CD4-positive, alpha-beta T cell treated with Interleukin-4 for 1 hour (primary cell): Measurements from ENCODE around the gene CLCN1.

ENCODE experiments used
- DNase-seq, 2 donors: peaks; one replicate each; pipeline ENCODE4 v3.0.0-alpha.2; 2020 to 2022

The CLCN1 gene

GRCh38 chr7:143368387-143368786 is 52.5 kb downstream of the CLCN1 start:
- DNase-seq, result no peak

- no peak for DNase-seq
Observed at GRCh38 chr7:143369678-143370651, 54.1 kb downstream of the CLCN1 start.

- peak; percentile 55 to 65 for DNase-seq
Observed at GRCh38 chr7:143372070-143372469, 56.2 kb downstream of the CLCN1 start.

GRCh38 chr7:143373255-143373794 is 57.4 kb downstream of the CLCN1 start:
- no peak for DNase-seq

- DNase-seq, result no peak
Observed at GRCh38 chr7:143374561-143374960, 58.6 kb downstream of the CLCN1 start.

GRCh38 chr7:143375298-143376034 is 59.6 kb downstream of the CLCN1 start:
- DNase-seq, result peak; percentile 62 to 64

GRCh38 chr7:143376396-143376795 is 60.5 kb downstream of the CLCN1 start:
- DNase-seq, result no peak

GRCh38 chr7:143379611-143380259 is 63.8 kb downstream of the CLCN1 start:
- no peak for DNase-seq

GRCh38 chr7:143380260-143380645 is 64.3 kb downstream of the CLCN1 start:
- DNase-seq, result peak; percentile 90

- DNase-seq, result peak; percentile 87 to 89
Observed at GRCh38 chr7:143380646-143381426, 64.9 kb downstream of the CLCN1 start, which contains the start of gene ZYX. ZYX (plus strand) TSS chr7:143381345; CDS start chr7:143381572, 227 bp downstream.

- no peak for DNase-seq
Observed at GRCh38 chr7:143381427-143382125, 65.7 kb downstream of the CLCN1 start.

- DNase-seq, result no peak
Observed at GRCh38 chr7:143382126-143382790, 66.3 kb downstream of the CLCN1 start.

GRCh38 chr7:143382791-143383641 is 67.1 kb downstream of the CLCN1 start:
- DNase-seq, result no peak

GRCh38 chr7:143383642-143383957 is 67.7 kb downstream of the CLCN1 start:
- DNase-seq, result no peak

- no peak for DNase-seq
Observed at GRCh38 chr7:143384148-143384547, 68.2 kb downstream of the CLCN1 start.

- DNase-seq, result no peak
Observed at GRCh38 chr7:143384661-143385631, 69.0 kb downstream of the CLCN1 start.

- peak; percentile 55 to 71 for DNase-seq
Observed at GRCh38 chr7:143385891-143386781, 70.2 kb downstream of the CLCN1 start.
